ENCODE results near the gene MUC13.

The MUC13 gene

DNA sequence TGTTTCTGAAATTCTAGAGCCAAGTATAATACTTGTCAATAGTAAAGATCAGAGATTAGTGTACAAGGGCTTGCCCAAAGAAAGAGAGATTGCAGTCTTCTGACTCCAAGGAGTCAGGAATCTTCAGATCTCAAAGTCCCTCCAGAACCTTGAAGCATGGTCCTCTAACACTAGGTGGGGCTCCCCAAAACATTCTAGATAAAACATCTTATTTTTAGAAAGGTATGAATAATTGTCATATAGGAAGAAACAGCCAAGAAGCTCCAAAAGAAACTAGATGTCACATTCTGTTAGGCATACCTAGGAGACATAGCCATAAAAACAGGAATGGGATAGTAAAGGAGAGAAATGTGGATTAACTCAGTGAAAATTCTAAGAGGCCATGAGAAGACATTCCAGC is 10.7 kb downstream of the MUC13 start:
- H3K36me3 ChIP-seq (replicated peaks): no peaks in the 10 kb centered on the region
- TF ChIP-seq, protein P1, sequence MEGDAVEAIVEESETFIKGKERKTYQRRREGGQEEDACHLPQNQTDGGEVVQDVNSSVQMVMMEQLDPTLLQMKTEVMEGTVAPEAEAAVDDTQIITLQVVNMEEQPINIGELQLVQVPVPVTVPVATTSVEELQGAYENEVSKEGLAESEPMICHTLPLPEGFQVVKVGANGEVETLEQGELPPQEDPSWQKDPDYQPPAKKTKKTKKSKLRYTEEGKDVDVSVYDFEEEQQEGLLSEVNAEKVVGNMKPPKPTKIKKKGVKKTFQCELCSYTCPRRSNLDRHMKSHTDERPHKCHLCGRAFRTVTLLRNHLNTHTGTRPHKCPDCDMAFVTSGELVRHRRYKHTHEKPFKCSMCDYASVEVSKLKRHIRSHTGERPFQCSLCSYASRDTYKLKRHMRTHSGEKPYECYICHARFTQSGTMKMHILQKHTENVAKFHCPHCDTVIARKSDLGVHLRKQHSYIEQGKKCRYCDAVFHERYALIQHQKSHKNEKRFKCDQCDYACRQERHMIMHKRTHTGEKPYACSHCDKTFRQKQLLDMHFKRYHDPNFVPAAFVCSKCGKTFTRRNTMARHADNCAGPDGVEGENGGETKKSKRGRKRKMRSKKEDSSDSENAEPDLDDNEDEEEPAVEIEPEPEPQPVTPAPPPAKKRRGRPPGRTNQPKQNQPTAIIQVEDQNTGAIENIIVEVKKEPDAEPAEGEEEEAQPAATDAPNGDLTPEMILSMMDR (IDR thresholded peaks at IDR 0.05; ENCODE audit: low read depth, low read length, missing control alignments): peak; percentile 55
- no peak overlapping the region for H3K4me3 ChIP-seq (ENCODE audit: low read depth, low read length)
- DNase-seq: no peak
- in situ Hi-C loops (cut with HindIII; ENCODE audit: low pct_ligation_motif_present, low sequenced_read_pairs): no loop called here
- H3K27ac ChIP-seq: no peak overlapping the region
- no peaks in the 10 kb centered on the region for H3K27me3 ChIP-seq (replicated peaks)

DNA sequence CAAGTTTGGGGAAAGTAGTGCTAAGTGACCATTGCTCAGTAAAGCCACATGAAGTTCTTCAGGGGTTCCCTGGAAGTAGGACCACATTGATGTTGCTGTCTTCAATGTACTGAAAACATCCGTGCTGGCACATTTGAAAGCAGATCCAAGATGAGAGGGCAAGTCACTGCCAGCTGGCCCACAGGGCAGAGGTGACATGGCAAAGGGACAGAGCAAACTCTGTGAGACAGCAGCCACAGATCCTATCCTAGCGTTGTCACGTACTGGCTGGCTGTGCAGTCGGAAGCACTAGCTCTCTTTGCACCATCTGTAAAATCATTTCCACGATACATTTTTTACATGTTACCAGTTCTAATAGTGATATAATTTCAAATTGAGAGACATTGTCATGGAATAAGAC is 13.8 kb downstream of the MUC13 start:
- in situ Hi-C loops (cut with HindIII; ENCODE audit: low pct_ligation_motif_present, low sequenced_read_pairs): no loop called here
- Histone ChIP-seq H3K27me3 (replicated peaks) (no peaks in the 10 kb centered on the region), H3K4me3 (ENCODE audit: low read depth, low read length) (no peak overlapping the region), H3K36me3 (replicated peaks) (no peaks in the 10 kb centered on the region), H3K27ac (no peak overlapping the region)
- TF ChIP-seq, protein P1 (IDR thresholded peaks at IDR 0.05; ENCODE audit: low read depth, low read length, missing control alignments): no peak
- DNase-seq: no peak

DNA sequence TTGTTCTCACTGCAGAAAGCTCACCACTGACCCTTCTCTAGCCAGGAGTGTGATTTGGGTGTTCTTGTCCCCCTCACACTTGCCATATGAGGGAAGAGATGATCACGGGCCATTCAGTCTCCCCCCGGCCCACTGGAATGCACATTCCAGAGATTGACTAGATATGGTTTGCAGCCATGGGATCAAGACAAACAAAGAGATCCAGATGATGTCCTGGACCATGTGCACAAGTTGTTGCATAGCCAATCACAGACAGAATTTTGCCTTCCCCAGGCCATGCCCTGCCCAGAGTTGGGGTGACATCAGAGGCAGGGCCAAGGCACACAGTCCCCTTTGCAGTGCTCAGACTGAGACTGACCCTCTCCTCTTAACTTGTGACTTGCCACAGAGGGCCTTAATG is 14.8 kb downstream of the MUC13 start:
- in situ Hi-C loops (cut with HindIII; ENCODE audit: low pct_ligation_motif_present, low sequenced_read_pairs): no loop called here
- H3K4me3 ChIP-seq (ENCODE audit: low read depth, low read length): no peak overlapping the region
- no peaks in the 10 kb centered on the region for H3K27me3 ChIP-seq (replicated peaks)
- TF ChIP-seq, protein P1 (IDR thresholded peaks at IDR 0.05; ENCODE audit: low read depth, low read length, missing control alignments): no peak
- no peak overlapping the region for H3K27ac ChIP-seq
- peak; percentile 48 for DNase-seq
- H3K36me3 ChIP-seq (replicated peaks): no peaks in the 10 kb centered on the region

DNA sequence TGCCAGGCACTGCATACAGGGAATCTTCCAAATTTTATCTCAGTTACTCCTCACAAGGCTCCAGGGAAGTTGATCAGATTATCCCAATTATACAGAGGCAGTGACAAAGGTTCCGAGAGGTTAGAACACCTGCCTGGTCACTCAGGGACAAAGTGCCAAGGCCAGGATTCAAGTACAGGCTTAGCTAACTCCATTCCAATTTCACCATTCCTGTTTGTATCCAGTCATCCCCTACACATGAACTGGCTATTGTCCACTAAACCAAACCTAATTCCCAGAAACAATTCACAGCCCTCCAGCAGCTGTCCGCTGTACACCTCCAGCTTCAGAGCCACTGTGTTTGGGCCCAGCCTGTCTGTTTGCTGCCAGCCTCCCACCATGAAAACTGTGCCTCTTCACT is 16.0 kb downstream of the MUC13 start:
- in situ Hi-C loops (cut with HindIII; ENCODE audit: low pct_ligation_motif_present, low sequenced_read_pairs): no loop called here
- TF ChIP-seq, protein P1 (IDR thresholded peaks at IDR 0.05; ENCODE audit: low read depth, low read length, missing control alignments): no peak
- DNase-seq: no peak
- Histone ChIP-seq H3K27ac (no peak overlapping the region), H3K36me3 (replicated peaks) (no peaks in the 10 kb centered on the region), H3K4me3 (ENCODE audit: low read depth, low read length) (no peak overlapping the region), H3K27me3 (replicated peaks) (no peaks in the 10 kb centered on the region)

DNA sequence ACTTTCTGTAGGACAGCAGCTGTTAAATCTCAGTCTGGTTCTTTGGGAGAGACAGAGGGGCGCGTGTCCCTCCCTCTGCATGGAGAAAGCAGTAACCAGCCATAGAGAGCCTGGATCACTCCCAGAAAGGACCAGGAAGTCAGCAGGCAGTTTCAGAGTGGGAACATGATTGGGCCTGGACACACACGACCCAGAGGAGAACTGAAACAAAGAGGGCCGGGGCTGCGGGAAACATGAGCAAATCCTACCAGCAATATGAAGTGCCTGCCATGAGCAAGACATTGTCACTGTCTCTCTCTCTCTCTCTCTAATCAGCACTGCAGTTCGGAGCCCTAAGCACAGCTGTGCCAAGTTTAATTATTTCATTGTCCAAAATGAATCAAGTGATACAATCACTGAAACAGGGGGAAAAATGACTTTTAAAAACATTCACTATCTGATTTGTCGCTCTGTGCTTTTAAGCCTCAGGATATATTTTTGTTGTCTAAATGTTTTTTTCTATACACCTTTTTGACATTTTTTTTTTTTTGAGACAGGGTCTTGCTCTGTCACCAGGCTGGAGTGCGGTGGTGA is 17.6 kb downstream of the MUC13 start:
- Histone ChIP-seq H3K4me3 (ENCODE audit: low read depth, low read length) (no peak overlapping the region), H3K27ac (no peak overlapping the region), H3K36me3 (replicated peaks) (no peaks in the 10 kb centered on the region), H3K27me3 (replicated peaks) (no peaks in the 10 kb centered on the region)
- DNase-seq: no peak
- in situ Hi-C loops (cut with HindIII; ENCODE audit: low pct_ligation_motif_present, low sequenced_read_pairs): no loop called here
- TF ChIP-seq, protein P1 (IDR thresholded peaks at IDR 0.05; ENCODE audit: low read depth, low read length, missing control alignments): no peak

DNA sequence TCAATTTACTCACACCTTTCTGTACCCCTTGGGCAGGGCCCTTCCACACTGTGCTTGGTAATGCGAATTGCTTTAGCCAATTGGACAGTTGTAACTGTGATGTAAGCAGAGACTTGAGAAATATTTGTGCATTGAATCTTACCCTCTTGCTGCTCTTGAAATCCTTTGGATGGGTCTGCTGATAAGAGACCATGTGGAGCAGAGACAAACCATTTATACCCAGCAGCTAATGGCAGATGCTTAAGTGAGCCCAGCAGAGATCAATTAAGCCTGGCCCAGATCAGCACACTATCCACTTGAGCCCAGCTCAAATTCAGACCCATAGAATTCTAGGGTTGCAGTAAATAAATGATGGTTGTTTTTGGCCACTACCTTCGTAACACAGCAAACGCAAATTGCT is 19.3 kb downstream of the MUC13 start:
- TF ChIP-seq, protein P1 (IDR thresholded peaks at IDR 0.05; ENCODE audit: low read depth, low read length, missing control alignments): no peak
- Histone ChIP-seq H3K27ac (no peak overlapping the region), H3K36me3 (replicated peaks) (no peaks in the 10 kb centered on the region), H3K27me3 (replicated peaks) (no peaks in the 10 kb centered on the region), H3K4me3 (ENCODE audit: low read depth, low read length) (no peak overlapping the region)
- in situ Hi-C loops (cut with HindIII; ENCODE audit: low pct_ligation_motif_present, low sequenced_read_pairs): no loop called here
- DNase-seq: no peak
